Astrocyte (in vitro differentiated cells and primary cell): Measurements from ENCODE around the gene LCN10.

Experiments used
- EZH2 ChIP-seq: IDR thresholded peaks from 2 replicates; pipeline ENCODE4 v1.6.1; 2012; ENCODE audit warnings: mild to moderate bottlenecking, low read length, inconsistent platforms; ENCODE audit not compliant: insufficient read depth
- TF ChIP-seq, protein P1 (sequence below): IDR thresholded peaks from 2 replicates; pipeline ENCODE4 v1.5.1; 2011; ENCODE audit warnings: low read depth, mild to moderate bottlenecking, inconsistent platforms, low read length, moderate library complexity; ENCODE audit not compliant: insufficient read depth

DNA sequence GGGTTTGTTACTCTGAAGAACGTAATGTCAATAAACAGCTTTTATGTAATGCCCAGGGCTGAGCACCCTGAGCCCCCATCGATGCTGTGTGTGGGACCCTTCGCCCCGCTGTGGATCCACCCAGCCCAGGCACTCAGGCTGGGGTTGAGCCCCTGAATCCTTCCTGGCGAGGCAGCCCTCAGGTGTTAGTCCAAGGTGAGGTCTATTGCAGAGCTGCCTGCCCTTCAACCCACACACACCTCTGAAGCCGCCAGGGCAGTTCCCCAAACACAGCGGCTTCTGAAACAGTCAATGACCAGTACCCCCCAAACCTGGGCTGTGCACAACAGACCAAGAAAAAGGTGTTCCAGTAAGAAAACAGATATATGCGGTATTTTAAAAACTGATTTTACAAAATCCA is 18.8 kb downstream of the LCN10 start:
- TF ChIP-seq, protein P1, sequence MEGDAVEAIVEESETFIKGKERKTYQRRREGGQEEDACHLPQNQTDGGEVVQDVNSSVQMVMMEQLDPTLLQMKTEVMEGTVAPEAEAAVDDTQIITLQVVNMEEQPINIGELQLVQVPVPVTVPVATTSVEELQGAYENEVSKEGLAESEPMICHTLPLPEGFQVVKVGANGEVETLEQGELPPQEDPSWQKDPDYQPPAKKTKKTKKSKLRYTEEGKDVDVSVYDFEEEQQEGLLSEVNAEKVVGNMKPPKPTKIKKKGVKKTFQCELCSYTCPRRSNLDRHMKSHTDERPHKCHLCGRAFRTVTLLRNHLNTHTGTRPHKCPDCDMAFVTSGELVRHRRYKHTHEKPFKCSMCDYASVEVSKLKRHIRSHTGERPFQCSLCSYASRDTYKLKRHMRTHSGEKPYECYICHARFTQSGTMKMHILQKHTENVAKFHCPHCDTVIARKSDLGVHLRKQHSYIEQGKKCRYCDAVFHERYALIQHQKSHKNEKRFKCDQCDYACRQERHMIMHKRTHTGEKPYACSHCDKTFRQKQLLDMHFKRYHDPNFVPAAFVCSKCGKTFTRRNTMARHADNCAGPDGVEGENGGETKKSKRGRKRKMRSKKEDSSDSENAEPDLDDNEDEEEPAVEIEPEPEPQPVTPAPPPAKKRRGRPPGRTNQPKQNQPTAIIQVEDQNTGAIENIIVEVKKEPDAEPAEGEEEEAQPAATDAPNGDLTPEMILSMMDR = no peak
- TF ChIP-seq EZH2 = no peak
